Activated gamma-delta T cell (primary cell): ENCODE results near the gene DIP2A.

Experiments used
- DNase-seq: peaks from one replicate; lab custom pipeline; 2025; lab: John Stamatoyannopoulos, UW

Gene DIP2A

DNA sequence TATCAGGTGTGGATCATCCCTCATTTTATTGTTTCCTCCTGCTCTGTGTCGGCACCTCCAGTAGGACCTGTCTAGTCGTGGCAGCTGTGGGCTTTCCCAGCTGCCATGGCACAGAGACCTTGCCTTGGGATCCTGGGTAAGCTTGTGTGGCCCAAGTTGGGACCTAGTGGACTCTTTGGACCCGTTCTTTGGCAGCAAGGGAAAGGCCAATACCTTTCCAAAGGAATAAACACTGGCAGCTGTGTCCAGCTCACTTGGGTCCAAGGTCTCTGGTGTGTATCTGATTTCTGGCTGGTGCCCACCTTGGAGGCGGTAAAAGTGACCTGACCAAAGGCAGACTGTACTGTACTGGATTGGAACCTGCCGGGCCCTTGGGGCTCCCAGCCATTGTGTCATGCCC is 21.8 kb downstream of the DIP2A start:
- no peak for DNase-seq

GRCh38 chr21:46482225-46482845 is 23.6 kb downstream of the DIP2A start:
- no peak for DNase-seq

DNA sequence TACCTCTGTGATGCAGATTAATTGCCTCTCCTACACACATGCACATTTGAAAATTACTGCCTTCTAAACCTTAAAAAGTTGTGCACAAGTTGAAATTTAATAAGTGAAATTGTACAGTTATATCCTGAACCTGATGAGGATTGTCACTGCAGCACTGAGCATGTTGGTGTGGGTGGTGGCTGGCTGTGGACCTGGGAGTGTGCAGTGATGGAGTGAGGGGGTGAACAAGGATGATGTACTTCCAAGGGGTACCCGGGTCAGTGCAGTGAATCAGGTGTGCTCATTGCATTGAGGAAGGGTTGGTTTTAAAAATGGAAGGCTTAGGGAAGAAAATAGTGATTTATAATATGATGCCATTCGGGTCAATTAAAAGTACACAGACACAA is 24.1 kb downstream of the DIP2A start:
- no peak for DNase-seq

- no peak for DNase-seq
Measured at GRCh38 chr21:46483300-46484295, 24.9 kb downstream of the DIP2A start.

DNA sequence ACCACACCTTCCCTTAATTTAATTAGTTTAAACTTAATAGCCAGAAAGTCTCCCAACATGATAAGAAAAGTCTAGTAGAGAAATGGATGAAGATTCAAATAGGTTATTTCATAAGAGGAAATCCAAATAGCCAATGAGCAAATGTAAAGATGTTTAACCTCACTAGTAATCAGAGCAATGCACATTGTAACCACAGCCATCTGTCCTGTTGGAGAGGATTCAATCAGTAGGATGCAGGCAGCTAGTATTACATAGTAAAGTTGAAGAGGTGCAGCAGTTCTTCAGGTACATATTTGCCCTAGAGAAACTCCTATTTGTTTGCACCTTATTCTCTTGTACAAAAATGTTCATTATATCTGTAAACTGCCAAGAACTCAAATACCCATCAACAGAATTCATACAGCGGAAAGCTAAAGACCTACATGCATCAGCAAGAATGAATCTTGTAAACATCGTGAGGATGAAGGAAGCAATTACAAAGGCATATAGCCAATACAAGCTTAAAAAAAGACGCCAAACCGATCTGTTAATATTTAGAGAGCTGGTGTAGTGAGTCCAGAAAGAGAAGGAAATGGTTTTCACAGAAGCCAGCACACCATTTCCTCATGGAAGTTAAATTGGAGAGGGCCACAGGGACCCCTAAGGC is 27.9 kb downstream of the DIP2A start:
- DNase-seq, result no peak

- no peak for DNase-seq
Measured at GRCh38 chr21:46489162-46489663, 30.5 kb downstream of the DIP2A start.

DNA sequence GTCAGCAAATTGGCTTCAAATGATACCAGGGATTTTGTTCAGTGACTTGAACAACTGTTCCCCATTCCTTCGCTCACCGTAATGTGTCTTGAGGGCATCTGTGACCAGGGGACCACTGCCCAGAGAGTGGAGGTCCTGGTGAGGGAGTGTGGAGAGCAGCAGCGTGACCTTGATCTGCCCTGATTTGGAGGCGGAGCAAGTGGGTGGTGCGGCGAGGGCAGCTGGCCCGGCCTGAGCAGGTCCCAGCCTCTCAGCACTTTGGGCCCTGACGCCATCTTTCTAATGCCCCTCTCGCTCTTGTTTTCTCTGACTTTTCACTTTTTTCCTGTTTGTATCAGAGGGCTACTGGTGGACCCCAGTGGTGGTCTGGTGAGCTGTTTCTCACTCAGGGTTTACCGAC is 31.1 kb downstream of the DIP2A start:
- no peak for DNase-seq

DNA sequence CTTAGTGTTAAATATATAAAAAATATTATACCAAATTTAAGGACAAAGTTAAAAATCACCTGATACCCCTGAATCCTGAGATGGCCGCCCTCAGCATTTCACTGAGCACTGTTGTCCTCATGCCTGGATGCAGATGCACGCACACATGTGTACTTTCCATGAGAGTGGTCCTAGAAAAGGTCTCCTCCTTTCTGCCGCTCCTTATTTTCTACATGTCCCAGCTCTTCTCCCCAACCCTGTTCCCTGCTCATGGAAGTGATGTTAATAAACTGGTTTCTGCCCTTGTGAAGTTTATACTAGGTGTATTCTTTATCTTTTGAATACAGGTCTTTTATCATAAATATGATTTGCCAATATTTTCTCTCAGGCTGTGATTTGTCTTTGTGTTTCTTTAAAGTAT is 32.9 kb downstream of the DIP2A start:
- no peak for DNase-seq

DNA sequence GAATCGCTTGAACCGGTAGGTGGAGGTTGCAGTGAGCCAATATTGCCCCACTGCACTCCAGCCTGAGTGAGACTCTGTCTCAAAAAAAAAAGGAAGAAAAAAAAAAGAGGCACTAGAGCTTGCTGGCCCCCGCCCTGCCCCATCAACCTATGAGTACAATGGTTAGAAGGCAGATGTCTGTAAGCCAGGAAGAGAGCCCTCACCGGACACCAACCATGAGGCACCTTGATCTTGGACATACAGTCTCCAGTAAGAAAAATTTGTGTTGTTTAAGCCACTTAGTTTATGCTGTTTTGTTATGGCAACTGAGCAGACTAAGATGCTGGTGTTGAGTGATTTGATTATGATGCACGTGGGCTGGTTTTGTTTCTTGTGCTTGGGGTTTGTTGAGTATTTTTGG is 34.2 kb downstream of the DIP2A start:
- no peak for DNase-seq

DNA sequence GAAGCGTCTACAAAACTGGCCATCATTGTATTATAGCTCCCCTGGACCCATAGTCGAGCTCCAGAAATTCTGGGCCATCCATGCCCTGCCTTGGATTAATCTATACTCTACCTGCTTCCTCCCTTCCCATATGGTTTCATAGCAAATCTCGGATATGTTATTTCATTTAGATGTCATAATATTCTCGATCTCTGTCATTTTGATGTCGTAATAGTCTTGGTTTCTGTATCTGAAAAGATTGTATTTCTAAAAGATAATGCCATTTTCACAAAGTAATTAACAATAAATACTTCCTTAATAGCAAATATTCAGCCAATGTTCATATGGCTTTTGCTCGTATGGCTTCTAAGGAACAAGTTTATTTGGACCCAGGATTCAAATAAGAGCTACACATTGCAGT is 35.1 kb downstream of the DIP2A start:
- no peak for DNase-seq

DNA sequence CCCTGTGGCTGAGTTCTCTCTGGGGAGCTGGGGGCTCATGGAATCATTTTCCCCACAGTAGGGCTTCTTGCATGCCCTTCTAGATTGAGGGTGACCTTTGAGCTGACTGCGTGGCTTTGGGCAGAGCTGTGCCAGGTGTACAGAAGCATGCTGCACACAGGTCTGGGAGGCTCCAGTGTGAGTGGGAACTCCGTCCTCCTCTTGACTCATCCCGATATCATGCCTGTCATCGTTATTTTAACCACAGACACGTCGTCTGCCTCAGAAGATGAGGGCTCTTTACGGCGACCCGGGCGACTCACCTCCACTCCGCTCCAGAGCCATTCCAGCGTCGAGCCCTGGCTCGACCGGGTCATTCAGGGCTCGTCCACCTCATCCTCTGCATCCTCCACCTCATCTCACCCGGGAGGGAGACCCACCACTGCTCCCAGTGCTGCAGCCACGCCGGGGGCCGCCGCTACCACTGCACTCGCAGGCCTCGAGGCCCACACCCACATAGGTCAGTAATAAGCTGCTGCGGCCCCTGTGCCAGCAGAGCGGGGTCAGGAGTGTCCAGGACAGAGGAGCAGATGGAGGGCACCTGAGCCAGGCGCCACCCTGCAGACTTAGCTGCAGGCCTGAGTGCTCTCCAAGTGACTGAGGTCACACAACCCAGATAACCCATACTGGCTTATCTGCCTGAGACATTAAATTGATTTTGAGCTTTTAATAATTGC is 39.8 kb downstream of the DIP2A start:
- DNase-seq, result no peak

- no peak for DNase-seq
Measured at GRCh38 chr21:46500224-46500861, 41.7 kb downstream of the DIP2A start.

DNA sequence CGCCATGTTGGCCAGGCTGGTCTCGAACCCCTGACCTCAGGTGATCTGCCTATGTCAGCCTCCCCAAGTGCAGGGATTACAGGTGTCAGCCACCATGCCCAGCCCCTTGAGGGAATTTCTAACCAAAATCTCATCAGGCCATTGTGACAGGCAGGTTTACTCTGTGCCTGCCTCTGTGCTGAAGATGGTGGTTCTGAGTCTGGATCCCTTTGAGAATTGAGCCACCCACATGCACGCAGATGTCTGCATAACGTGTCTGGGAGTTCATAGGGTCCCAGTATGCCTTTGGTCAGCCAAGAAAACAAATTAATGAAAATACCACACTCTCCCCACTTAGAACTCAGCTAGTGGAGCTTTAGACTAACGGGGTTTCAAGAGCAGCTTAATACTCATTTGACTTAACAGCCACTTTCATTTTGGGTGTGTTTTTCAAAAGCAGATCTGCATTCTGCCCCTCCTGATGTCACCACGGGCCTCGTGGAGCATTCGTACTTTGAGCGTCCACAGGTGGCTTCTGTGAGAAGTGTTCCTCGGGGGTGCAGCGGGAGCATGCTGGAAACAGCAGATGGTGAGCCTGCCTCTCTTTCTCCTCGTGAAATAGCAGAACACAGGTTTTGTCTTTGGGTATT is 45.3 kb downstream of the DIP2A start:
- DNase-seq, result no peak

DNA sequence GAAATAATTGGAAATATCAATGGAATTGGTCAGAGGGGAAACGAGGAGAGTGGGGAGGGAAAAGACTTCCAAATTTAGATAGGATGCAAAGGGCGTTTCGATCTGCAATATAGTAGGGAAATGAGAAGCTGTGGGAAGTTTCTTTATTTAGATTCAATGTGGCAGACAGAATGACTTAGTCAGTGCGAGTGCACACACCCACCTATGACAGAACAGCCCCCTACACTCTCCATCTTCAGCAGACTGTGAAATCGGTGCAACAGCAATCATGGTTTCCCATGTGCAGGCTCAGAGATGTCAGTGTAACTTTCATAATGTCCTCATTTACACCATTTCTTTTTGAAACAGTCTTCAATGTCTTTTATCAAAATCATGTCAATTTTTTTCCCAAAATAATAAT is 46.0 kb downstream of the DIP2A start:
- DNase-seq, result no peak

DNA sequence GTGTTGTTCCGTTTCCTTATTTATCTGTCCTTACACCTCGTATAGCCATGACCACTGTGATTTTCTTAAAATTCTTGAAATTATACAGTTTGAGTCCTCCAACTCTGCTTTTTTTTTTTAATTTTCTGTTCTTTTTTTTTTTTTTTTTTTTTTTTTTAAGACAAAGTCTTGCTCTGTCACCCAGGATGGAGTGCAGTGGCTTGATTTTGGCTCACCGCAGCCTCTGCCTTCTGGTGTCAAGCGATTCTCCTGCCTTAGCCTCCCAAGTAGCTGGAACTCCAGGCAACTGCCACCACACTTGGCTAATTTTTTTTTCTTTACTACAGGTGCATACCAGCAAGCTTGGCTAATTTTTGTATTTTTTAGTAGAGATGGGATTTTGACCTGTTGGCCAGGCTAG is 48.9 kb downstream of the DIP2A start:
- no peak for DNase-seq

- DNase-seq, result no peak
Measured at GRCh38 chr21:46509741-46510502, 51.2 kb downstream of the DIP2A start.

GRCh38 chr21:46515109-46515508 is 56.4 kb downstream of the DIP2A start:
- no peak for DNase-seq

GRCh38 chr21:46516068-46516467 is 57.4 kb downstream of the DIP2A start:
- no peak for DNase-seq

DNA sequence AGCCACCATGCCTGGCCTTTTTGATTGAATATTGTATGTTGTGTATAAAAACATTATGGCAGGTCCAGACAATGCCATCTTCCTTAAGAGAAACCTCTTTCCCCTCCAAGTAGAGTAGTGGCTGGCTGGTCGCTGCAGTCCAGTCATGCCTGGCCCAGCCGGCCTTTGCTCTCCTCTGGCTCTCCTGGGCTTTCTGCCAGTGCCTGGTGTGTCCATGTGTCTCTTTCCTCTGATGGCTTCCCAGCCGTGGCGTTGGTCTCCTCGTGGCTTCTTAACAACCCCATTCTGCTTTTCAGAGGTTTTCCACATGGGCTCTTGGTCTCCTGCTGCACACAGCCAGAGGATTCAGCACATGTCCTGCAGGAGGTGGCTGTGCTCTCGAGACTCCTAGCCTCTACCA is 58.7 kb downstream of the DIP2A start:
- DNase-seq, result no peak

GRCh38 chr21:46518983-46519583 is 60.4 kb downstream of the DIP2A start:
- no peak for DNase-seq
